Posterior cingulate gyrus (tissue), 11 donors: ENCODE data around the gene GGN.
A peak's percentile ranks its signal among the peaks of the same experiment; 100 is the strongest.
"Not testable (repeated sequence)": the region's sequence is repeated elsewhere in the genome, so short reads cannot be mapped to it uniquely, and the experiment has no call there.

ENCODE experiments used
- DNase-seq, 10 donors: peaks; one replicate each; pipeline versions ENCODE4 v3.0.0 to v3.0.0-alpha.2; 2020 to 2021; ENCODE audit warnings: mixed read lengths in 3 of 10
- intact Hi-C: fragments of 100-400 bp; cut with DNase I; formaldehyde crosslinking; loops from one replicate; pipeline ENCODE4 v1.15.1; 2023

Gene GGN

DNA sequence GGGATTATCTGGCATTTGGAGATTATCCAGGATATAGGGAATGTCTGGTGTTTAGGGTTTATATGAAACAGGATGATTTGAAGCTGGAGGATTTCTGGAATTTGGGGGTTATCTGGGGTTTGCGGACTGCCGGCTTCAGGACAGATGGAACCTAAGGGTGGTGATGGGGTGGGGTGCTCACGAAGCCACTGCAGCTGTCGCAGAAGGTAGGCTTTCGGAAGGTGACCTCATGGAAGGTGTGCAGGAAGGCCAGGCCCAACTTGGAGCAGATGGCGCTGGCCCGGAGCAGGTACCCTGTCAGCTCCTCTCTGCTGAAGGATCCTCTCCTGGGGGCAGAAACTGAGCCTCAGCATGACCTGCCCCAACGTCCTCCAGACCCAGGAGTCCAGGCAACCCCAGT lies 24.7 kb upstream of the GGN start:
- intact Hi-C loops, result no loop called here
- peak in 1 of 10 donors; percentile 37 for DNase-seq

DNA sequence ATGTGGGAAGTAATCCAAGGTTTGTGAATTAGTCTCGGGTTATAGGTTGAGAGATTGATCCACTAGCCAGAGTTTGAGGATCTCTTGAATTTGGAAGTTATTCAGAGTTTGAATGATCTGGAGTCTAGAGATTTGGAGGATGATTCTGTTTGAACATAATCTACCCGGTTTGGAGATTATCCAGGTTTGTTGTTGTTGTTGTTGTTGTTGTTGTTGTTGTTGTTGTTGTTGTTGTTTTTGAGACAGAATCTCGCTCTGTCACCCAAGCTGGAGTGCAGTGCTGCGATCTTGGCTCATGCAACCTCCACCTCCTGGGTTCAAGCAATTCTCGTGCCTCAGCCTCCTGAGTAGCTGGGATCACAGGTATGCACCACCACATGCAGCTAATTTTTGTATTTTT lies 24.1 kb upstream of the GGN start:
- intact Hi-C loops, result not testable (repeated sequence)

DNA sequence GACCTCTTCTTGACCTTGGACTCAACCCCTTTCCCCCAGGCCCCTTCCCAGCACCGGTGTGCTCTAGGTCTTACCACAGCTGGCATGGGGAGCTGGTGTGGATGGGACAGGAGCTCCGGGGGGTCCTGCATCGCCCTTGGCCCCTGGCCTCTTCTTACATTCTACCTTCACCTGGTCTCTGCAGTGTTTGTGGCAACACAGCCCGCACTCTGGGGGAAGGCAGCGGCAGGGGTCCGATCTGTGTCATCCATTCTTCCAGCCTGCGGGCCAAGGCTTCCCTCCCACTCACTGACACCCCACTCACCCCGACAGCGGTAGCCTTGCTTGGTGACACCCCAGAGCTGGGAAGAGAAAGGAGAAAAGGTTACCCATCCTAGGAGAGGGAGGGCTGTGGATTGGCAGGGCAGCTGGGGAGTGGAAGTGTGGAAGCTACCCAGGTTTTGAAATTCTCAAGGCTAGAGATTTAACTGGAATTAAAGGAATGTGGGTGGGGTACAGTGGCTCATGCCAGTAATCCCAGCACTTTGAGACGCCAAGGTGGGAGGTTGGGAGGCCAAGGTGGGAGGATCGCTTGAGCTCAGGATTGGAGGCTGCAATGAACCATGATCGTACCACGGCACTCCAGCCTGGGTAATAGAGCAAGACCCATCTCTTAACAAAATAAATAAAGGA lies 23.3 kb upstream of the GGN start:
- intact Hi-C loops, result no loop called here
- no peak for DNase-seq

More for the DNA sequence above, 24.1 kb upstream of the GGN start:
- not testable (repeated sequence) for DNase-seq

DNA sequence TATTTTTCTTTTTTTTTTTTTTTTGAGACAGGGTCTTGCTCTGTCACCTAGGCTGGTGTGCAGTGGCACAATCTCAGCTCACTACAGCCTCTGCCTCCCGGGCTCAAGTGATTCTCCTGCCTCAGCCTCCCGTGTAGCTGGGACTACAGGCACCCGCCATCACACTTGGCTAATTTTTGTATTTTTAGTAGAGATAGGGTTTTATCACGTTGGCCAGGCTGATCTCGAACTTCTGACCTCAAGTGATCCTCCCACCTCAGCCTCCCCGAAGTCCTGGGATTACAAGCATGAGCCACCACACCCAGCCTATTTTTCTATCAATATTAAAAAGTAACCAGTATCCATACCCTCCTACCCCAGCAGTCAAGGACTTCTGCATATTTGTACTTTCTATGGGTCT lies 22.6 kb upstream of the GGN start:
- DNase-seq, intact Hi-C loops: not testable (repeated sequence)

DNA sequence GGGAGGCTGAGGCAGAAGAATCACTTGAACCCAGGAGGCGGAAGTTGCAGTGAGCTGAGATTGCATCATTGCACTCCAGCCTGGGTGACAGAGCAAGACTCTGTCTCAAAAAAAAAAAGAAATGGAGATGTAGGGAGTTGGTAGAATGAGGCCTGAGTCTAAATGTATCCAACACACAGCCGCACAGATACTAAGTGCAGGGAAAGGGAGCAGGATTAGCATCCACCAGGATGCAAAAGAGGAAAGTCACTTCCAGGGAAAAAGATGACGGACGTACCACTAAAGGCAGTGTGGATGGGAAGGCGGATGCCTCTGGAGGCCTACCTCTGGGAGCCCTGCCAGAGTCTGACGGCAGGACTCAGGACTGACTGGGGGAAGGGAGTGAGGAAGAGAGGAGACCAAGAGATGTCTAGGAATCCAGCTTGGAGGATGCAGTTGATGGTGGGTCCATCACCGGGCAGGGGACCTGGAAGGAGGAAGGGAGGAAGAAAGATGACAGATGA lies 21.8 kb upstream of the GGN start:
- intact Hi-C loops, result loop anchor here (10.0 kb wide), 2 partner anchors 525 to 935 kb away; partner anchors contain the start of genes MRPS12, SAMD4B and SARS2
- no peak for DNase-seq

DNA sequence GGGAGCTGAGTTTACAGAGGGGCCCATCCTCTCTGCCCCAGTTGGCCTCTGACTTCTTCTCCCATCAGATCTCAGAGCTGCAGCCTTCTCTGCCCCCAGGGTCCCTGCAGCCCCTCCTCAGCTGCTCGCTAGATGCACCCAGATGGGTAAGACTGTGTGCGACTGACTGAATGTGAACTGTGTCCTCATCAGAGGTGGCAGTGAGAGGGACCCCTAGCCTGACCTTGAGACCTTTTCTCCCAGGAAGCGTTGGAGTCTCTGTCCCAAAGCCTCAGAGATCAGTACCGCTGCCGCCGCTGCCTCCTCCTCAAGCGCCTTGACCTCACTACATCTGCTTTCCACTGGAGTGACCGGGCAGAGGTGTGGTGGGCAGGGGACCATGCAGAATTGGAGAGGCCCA lies 17.4 kb upstream of the GGN start:
- intact Hi-C loops, result loop anchor here (10.0 kb wide), 2 partner anchors 530 to 940 kb away; partner anchors contain the start of genes MRPS12, SAMD4B and SARS2
- DNase-seq, result peak in 1 of 10 donors; percentile 41

DNA sequence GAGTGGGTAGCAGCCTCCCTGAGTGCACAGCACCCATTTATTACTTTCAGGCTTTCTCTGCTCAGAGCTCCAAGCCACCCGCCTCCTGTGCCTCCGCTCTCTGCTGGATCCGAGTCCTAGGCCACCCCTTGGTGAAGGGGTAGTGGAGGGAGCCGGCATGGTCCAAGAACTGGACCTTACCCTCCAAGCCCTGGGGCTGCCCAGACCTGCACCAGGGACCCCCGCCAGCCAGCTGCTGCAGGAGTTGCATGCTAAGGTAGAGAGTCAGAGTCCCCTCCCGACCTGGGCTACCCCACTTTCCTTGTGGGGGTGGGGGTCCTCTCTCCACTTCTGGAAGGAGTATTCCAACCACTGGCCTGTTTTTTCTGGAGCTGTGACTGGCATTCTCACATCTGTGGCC lies 17.0 kb upstream of the GGN start:
- peak in 1 of 10 donors; percentile 63 for DNase-seq
- intact Hi-C loops, result loop anchor here (5.0 to 10.0 kb wide), 3 partner anchors 212 to 940 kb away; partner anchors contain the start of genes EIF3K, MAP4K1, MRPS12 and SAMD4B

DNA sequence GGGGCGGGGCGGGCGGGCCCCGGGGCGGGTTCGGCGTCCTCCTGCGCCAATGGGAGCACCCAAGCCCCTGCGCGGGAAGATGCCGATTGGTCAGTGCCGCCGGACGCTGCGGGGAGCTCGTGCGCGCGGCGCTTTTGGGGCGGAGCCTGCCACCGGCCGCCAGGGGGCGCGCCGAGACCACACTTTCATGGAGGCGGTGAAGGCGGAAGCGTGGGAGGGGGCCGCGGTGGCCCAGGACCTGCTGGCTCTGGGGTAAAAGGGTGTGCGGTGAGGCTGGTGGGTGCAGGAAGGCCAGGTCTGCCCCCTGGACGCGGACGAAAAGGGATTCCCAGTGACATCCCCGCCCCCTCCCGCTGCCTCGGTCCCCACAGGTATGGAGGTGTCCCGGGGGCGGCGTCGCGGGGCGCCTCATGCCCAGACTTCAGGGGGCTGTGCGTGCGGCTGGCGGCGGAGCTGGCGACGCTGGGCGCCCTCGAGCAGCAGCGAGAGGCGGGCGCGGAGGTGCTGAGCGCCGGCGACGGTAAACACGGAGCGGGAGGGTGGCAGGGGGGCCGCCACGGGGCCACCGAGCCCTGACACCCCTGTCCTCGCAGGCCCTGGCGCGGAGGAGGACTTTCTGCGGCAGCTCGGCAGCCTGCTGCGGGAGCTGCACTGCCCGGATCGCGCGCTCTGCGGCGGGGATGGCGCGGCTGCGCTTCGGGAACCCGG lies 15.3 kb upstream of the GGN start, which contains the start of gene FAM98C:
TSS of gene FAM98C (plus strand) at position 127 of the 708 bp plus-strand sequence. CDS start at position 188, 61 bp downstream.
- peak; percentile 92 to 99 (median 96) for DNase-seq
- intact Hi-C loops, result loop anchor here (5.0 to 10.0 kb wide), 3 partner anchors 214 to 942 kb away; partner anchors contain the start of genes EIF3K, MAP4K1, MRPS12 and SAMD4B

DNA sequence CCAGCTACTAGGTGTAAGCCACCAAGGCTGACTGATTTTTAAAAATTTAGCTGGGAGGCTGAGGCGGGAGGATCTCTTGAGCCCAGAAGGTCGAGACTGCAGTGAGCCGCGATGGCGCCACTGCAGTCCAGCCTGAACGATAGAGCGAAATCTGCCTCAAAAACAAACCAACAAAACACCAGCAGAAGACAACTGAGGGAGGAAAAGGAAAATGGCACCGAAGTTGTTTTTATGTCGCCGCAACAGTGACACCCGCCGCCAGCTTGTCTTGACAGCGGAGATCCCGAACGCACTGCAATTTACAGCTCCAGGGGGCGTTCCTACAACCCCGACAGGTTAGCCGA lies 14.8 kb upstream of the GGN start:
- intact Hi-C loops, result loop anchor here (5.0 to 10.0 kb wide), 3 partner anchors 215 to 942 kb away; partner anchors contain the start of genes EIF3K, MAP4K1, MRPS12 and SAMD4B
- no peak for DNase-seq

DNA sequence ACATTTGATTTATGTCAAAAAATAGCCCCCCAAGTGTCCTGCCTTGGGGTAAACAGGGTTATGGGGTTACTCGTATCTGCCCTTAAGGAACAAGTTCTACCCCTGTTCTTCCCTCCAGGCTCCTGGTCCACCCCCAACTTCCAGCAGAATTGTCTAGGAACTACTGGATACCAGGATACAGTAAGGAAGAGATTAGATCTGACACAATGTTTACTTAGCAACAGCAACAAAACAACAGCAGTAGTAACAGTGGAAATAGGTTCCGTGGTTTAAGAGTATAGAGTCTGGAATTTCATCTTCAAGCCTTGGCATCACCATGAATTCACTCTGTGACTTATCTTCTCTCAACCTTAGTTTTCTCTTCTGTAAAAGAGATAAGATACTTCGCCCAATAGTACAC lies 13.3 kb upstream of the GGN start:
- no peak for DNase-seq
- intact Hi-C loops, result loop anchor here (5.0 to 10.0 kb wide), 3 partner anchors 216 to 944 kb away; partner anchors contain the start of genes EIF3K, MAP4K1, MRPS12 and SAMD4B

DNA sequence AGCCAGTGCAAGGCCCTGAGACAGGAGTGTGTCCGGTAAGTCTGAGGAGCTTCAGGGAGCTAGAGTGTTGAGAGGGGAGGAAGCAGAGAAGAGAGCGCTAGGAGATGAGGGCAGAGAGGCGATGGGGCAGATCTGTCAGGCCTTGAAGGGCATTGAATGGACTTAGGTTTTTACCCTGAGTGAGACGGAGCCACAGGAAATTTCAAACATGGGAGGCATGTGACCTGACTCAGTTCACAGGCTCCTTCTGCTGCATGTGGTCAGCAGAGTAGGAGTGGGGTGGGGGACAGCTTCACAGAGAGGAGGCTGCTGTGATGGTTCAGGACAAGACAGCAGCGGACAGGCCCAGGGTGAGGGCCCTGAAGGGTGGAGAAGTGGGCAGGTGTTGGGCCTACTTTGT lies 12.5 kb upstream of the GGN start:
- peak in 1 of 10 donors; percentile 24 for DNase-seq
- intact Hi-C loops, result loop anchor here (5.0 to 10.0 kb wide), 3 partner anchors 217 to 944 kb away; partner anchors contain the start of genes EIF3K, MAP4K1, MRPS12 and SAMD4B

DNA sequence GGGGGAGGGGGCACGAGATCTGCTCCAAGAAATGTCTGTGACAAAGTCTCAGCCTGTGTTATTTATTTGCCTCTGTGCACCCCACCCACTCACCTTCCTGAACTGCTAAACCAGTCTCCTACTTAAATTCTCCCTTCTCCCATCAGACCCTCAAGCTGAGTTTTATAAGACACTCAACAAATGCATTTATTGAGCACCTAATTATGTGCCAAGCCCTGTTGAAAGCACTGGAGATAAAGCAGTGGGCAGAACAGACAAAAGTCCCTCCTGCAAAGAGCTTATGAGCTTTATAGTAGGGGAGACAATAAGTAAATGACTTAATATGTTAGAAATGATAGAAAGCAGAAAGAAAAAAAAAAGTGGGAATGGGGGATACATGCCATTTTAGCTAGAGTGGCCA lies 11.7 kb upstream of the GGN start:
- no peak for DNase-seq
- intact Hi-C loops, result no loop called here

DNA sequence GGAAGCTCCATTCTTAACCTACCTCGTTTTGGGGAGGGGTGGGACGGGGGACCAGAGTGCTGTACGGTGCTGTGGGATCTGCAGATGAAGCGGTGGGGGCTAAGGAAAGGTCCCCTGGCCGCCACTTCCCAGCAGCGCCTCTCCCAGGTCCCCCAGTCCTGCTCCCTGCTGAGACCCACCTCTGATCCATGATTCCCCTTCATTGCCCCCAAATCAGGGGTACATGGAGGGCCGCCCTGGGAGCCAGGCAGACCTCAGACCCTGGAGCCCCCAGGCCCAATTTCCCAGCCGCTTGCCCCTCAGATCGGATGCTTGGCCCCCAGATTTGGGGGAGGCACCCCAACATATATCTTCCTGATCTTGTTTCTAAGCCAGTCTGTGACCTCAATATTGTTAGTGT lies 11.2 kb upstream of the GGN start:
- intact Hi-C loops, result no loop called here

DNA sequence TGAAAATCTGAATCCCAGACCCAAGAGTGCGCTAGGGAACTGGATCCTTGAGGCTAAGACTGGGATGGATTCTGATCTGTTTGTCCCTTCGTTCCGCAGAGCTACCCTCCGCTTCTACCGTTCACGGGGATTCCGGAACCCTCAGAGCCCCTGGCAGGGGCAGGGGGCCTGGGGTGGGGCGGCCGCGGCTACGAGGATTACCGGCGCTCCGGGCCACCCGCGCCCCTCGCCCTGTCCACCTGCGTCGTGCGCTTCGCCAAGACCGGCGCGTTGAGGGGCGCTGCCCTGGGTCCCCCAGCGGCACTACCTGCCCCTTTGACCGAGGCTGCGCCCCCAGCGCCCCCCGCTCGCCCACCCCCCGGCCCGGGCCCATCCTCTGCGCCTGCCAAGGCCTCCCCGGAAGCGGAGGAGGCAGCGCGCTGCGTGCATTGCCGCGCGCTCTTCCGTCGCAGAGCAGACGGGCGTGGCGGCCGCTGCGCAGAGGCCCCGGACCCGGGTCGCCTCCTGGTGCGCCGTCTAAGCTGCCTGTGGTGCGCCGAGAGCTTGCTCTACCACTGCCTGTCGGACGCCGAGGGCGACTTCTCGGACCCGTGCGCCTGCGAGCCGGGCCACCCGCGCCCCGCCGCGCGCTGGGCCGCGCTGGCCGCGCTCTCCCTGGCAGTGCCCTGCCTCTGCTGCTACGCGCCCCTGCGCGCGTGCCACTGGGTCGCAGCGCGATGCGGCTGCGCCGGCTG lies 7.7 kb upstream of the GGN start:
- intact Hi-C loops, result no loop called here
- DNase-seq, result peak in 1 of 10 donors; percentile 45

More for the DNA sequence above, 11.2 kb upstream of the GGN start:
- DNase-seq, result peak in 1 of 10 donors; percentile 39

DNA sequence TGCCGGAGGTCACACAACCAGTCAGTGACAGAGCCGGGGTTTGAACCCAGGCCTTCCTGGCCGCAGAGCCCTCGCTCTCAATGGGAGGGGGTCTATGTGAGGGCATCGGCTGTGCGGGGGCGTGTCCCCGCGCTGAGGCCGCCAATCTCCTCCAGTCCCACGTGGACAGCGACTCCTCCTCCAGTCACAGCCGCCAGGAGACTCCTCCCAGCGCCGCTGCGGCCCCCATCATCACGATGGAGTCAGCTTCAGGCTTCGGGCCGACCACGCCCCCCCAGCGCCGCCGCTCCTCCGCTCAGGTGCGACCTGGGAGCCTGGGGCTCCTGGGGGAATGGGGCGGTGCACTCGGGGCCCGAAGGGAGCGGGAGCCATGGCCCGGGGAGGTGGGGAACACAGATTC lies 6.7 kb upstream of the GGN start:
- intact Hi-C loops, result no loop called here

DNA sequence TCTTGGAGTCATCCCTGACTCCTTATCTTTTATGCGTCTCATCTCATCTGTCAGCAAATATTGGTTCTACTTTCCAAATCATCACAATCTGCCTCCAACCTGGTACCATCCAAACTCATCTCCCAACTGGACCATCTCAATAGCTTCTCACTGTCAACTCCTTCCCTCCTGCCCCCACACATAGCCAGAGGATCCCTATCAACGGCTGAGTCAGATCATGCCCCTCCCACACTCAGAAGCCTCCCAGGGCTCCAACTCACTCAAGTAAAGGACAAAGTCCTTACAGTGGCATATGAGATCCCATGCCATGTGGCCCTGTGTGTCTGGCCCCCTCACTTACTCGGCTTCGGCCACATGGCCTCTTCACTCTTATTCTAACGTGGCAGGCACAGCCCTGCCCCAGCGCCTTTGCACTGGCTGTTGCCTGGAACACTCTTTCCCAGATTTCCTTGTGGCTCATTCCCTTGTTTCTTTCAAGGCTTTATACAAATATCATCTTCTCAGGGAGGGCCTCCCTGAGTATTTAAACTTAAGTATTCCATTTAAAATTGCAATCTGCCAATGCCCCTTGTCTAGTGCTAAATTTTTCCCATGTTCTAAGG lies 5.0 kb upstream of the GGN start:
- peak in 1 of 10 donors; percentile 37 for DNase-seq
- intact Hi-C loops, result no loop called here

More for the DNA sequence above, 6.7 kb upstream of the GGN start:
- DNase-seq, result peak in 1 of 10 donors; percentile 56

DNA sequence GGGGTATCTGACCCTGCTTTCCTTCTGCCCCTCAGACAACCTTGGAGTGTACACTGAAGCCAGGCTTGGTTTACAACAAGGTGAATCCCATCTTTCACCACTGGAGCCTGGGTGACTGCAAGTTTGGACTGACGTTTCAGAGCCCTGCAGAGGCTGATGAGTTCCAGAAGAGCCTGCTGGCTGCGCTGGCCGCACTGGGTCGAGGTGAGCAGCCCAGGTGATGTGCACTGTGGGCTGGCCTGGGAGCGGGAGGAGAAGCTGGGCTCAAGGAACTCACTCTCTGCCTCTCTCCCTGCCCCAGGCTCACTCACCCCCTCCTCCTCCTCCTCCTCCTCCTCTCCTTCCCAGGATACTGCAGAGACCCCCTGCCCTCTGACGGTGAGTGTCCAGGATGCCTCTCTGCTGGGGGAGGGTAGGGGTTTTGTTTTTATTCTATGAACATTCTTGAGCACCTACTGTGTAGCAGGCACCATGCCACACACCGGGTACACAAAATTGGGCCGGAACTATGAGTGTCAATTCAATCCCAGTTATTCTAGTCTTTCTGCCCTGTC lies 4.2 kb upstream of the GGN start:
- intact Hi-C loops, result no loop called here
- peak in 1 of 10 donors; percentile 47 for DNase-seq

DNA sequence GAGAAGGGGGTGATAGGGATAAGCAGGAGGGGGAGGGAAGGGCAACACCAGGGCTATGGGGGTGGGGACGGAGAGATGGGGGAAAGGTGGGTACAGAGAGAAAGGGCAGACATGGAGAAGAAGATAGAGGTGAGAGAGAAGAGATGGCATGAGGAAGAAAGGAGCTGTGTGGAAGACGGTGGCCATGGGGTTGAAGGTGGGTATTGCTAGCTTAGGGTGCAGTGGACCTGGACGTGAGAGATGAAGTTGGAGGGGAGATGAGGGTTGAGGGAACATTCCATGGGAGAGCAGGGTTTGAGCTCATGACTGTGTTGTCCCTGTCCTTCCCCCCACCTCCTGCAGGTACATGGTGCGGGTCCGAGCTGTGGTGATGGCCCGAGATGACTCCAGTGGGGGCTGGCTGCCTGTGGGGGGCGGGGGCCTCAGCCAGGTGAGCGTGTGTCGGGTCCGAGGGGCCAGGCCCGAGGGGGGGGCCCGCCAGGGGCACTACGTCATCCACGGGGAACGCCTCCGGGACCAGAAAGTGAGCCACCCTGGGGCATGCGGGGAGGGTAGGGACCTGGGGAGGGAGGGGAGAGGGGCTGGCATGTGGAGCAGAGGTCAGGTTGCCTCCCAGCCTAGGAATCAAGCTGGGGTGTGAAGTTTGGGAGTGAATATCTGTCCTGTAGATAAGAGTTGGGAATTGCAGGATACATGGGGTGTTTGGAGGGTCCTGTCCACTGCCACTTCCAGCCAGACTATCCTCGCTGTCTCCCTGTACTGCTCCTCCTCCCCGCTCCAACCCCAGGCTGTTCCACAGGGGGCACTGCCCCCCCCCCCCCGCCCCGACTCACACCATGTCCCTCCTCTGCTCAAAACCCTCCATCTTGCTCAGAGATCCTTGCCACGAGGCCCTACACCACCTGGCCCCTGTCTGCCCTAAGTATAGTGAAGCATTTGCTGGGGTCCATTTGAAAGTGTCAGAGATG lies 2.4 kb upstream of the GGN start:
- peak in 1 of 10 donors; percentile 48 for DNase-seq
- intact Hi-C loops, result no loop called here
